HCT116 (cell line): ENCODE data around the gene CDK9.
A peak's percentile ranks its signal among the peaks of the same experiment; 100 is the strongest.

ENCODE experiments used
- CTCF ChIP-seq, 3 experiments: fragments of 200-600 bp in 1 of 3; sonication (generic) in 1 of 3; IDR thresholded peaks in 2 of 3; conservative IDR thresholded peaks in 1 of 3; 2 replicates each; pipeline ENCODE4 v1.5.1; 2012 to 2017; ENCODE audit warnings: low read depth in 2 of 3, low read length in 2 of 3, antibody characterized with exemption in 1 of 3, borderline replicate concordance in 1 of 3, control low read depth in 1 of 3, mild to moderate bottlenecking in 1 of 3, mixed read lengths in 1 of 3, mixed run types in 1 of 3, moderate library complexity in 1 of 3; ENCODE audit not compliant: insufficient read depth in 1 of 3
- EZH2 ChIP-seq: fragments of 200-600 bp; sonication (generic); IDR thresholded peaks from 2 replicates; pipeline ENCODE4 v1.6.1; 2017; ENCODE audit warnings: antibody characterized with exemption, mixed run types
- POLR2A ChIP-seq: IDR thresholded peaks from 2 replicates; pipeline ENCODE4 v1.7.0; 2011; ENCODE audit warnings: borderline replicate concordance; ENCODE audit not compliant: insufficient read depth, insufficient read length; ENCODE audit errors: extremely low read depth
- TF ChIP-seq, protein P1 (sequence below): IDR thresholded peaks from 2 replicates; pipeline ENCODE4 v1.6.1; 2012

DNA sequence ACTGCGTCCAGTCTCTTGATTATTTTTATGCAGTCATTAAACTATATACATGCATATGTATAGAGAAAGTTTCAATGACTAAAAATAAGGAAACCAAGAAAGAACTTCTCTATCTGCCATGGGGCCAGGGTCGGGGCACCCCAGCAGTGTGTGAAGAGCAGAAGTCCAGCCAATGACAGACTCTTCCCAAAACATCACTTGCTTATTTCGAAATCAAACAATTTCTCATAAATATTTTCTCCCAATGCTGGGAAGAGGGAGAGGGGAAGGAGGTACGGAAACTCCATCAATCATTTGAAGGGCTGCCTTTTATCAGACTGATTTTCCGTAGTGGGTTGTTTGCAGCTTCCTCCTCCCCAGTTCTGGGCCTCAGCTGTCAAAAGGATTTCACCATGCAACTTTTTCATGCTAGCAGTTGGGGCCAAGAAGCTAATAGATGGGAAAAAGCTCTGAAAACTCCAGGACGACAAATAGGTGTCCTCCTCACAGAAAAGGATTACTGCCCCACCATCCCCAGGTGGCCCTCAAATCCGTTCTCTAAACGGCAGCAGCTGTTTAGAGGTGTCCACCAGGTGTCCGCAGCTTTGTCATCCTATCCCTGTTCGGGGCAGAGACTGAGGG is 16.2 kb downstream of the CDK9 start:
- peak in 2 of 3 experiments; percentile 39 to 40; a peak in 2 of 6 replicates for TF ChIP-seq CTCF (IDR thresholded peaks at IDR 0.05 in 2 of 3, conservative IDR thresholded peaks at IDR 0.05 in 1 of 3; ENCODE audit: borderline replicate concordance in 1 of 3, insufficient read depth in 1 of 3, low read depth in 2 of 3, low read length in 2 of 3)
- TF ChIP-seq, protein P1, sequence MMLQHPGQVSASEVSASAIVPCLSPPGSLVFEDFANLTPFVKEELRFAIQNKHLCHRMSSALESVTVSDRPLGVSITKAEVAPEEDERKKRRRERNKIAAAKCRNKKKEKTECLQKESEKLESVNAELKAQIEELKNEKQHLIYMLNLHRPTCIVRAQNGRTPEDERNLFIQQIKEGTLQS, result no peak
- TF ChIP-seq POLR2A, result no peak
- no peak for TF ChIP-seq EZH2
